Peyer's patch (tissue), 4 donors: ENCODE results near the gene REC8. TPM values are rescaled to one million over a fixed set of nuclear protein-coding genes. Genes with fewer than 3 reads are reported as not detected.
A peak's percentile ranks its signal among the peaks of the same experiment; 100 is the strongest.

Experiments used
- DNase-seq, 3 donors: peaks; one replicate each; pipeline ENCODE4 v3.0.0-alpha.2; 2017 to 2019
- H3K27ac ChIP-seq, 4 donors: fragments of 200-600 bp; sonication (generic); one replicate each; pipeline ENCODE4 v1.5.1; 2016 to 2019
- H3K27me3 ChIP-seq, 2 donors: fragments of 200-600 bp; sonication (generic); one replicate each; pipeline ENCODE4 v1.5.1; 2019
- H3K36me3 ChIP-seq, 3 donors: fragments of 200-600 bp; sonication (generic); one replicate each; pipeline ENCODE4 v1.5.1; 2016 to 2019
- H3K4me1 ChIP-seq, 4 donors: fragments of 200-600 bp; sonication (generic); one replicate each; pipeline ENCODE4 v1.5.1; 2016 to 2019
- H3K4me3 ChIP-seq, 4 donors: fragments of 200-600 bp; sonication (generic); 1 replicate in 3 of 4; 2 replicates in 1 of 4; pipeline ENCODE4 v1.5.1; 2016 to 2019; ENCODE audit warnings: mild to moderate bottlenecking in 1 of 4
- H3K9me3 ChIP-seq, 4 donors: fragments of 200-600 bp; sonication (generic); one replicate each; pipeline ENCODE4 v1.5.1; 2016 to 2019; ENCODE audit warnings: mild to moderate bottlenecking in 1 of 4
- POLR2A ChIP-seq, 2 donors: fragments of 450-650 bp; IDR thresholded peaks; one replicate each; pipeline ENCODE4 v1.5.1; 2017; ENCODE audit warnings: antibody characterized with exemption in 2 of 2, mild to moderate bottlenecking in 2 of 2, moderate library complexity in 2 of 2
- total RNA-seq, 4 donors: library from RNA; depleted of rRNA; stranded (reverse); fragments of >200 nt; gene quantifications; one replicate each; pipeline ENCODE4 v1.1.0, GENCODE V29; 2016
- TF ChIP-seq, protein P1 (sequence below), 6 experiments: fragments of 450-650 bp in 4 of 6; fragments of 200-600 bp in 2 of 6; sonication (generic) in 1 of 6; IDR thresholded peaks; one replicate each; pipeline ENCODE4 v1.5.1; 2017 to 2019; ENCODE audit warnings: antibody characterized with exemption in 6 of 6, mild to moderate bottlenecking in 3 of 6, moderate library complexity in 1 of 6

Gene REC8
- total RNA-seq, 4 donors from 2014 or later: 18.6 to 74.3 (median 37.8) TPM

DNA sequence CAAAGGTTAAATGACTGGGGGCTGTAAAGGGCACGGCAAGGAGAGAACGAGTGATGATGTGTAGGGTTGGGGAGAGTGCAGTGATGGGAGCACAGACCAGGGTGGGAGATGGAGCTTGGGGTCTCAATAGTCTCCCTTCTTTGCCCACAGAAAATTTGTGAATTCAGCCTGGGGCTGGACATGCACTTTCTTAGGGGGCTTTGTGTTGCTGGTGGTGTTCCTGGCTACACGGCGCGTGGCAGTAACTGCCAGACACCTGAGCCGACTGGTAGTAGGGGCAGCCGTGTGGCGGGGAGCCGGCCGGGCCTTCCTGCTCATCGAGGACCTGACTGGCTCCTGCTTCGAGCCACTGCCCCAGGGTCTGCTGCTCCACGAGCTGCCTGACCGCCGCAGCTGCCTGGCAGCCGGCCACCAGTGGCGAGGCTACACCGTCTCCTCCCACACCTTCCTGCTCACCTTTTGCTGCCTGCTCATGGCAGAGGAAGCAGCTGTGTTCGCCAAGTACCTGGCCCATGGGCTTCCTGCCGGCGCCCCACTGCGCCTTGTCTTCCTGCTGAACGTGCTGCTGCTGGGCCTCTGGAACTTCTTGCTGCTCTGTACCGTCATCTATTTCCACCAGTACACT lies 39.7 kb upstream of the REC8 start:
- Histone ChIP-seq H3K36me3 (no peaks in the 10 kb centered on the region), H3K4me1 (peaks cover 0 to 14% (median 10%) of the 10 kb centered on the region in 4 donors), H3K27ac (peak overlapping the region in 1 of 4 donors; percentile 64), H3K9me3 (no peaks in the 10 kb centered on the region), H3K27me3 (no peaks in the 10 kb centered on the region), H3K4me3 (no peak overlapping the region)
- peak in 2 of 3 donors; percentile 43 to 61 for DNase-seq
- TF ChIP-seq, protein P1, sequence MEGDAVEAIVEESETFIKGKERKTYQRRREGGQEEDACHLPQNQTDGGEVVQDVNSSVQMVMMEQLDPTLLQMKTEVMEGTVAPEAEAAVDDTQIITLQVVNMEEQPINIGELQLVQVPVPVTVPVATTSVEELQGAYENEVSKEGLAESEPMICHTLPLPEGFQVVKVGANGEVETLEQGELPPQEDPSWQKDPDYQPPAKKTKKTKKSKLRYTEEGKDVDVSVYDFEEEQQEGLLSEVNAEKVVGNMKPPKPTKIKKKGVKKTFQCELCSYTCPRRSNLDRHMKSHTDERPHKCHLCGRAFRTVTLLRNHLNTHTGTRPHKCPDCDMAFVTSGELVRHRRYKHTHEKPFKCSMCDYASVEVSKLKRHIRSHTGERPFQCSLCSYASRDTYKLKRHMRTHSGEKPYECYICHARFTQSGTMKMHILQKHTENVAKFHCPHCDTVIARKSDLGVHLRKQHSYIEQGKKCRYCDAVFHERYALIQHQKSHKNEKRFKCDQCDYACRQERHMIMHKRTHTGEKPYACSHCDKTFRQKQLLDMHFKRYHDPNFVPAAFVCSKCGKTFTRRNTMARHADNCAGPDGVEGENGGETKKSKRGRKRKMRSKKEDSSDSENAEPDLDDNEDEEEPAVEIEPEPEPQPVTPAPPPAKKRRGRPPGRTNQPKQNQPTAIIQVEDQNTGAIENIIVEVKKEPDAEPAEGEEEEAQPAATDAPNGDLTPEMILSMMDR (IDR thresholded peaks at IDR 0.05): no peak
- no peak for TF ChIP-seq POLR2A (IDR thresholded peaks at IDR 0.05)

DNA sequence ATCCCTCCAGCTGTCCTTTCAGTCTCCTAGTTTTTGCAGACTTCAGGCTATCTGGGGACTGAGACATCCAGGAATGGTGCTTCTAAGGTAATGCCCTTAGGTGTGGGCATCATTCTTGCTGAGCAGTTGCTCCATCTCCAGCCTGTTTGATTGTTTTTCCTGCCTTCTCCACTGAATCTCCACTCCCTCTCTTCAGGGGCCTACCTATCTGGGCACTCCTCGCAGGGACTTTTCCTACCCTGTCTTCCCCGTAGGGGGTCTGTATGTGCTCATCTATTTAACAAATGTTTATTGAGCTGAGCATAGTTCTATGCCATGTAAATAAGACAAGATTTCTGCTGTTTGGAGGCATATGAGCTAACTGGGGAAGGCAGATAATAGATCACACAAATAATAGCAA lies 38.9 kb upstream of the REC8 start:
- Histone ChIP-seq H3K36me3 (peaks cover 0 to 7% (median 0%) of the 10 kb centered on the region in 3 donors), H3K27ac (peak overlapping the region in 1 of 4 donors; percentile 64), H3K4me1 (peaks cover 0 to 22% (median 11%) of the 10 kb centered on the region in 4 donors), H3K4me3 (no peak overlapping the region), H3K27me3 (no peaks in the 10 kb centered on the region), H3K9me3 (no peaks in the 10 kb centered on the region)
- DNase-seq: no peak
- no peak for TF ChIP-seq POLR2A (IDR thresholded peaks at IDR 0.05)
- TF ChIP-seq, protein P1 (IDR thresholded peaks at IDR 0.05): no peak

DNA sequence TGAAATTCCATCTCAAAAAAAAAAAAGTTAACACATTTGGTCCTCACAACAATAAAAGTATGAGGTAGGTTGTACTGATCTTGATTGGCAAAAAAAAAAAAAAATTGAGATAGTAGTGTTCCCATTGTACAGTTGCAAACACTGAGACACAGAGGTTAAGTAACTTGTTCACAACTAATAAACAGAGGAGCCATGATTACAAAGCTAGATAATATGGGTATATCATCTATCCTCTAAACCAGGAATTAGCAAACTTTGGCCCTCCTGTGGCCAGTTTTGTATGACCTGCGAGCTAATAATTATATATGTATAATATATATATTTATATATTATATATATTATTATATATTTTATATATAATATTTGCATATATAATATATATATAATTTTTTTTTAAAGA lies 38.1 kb upstream of the REC8 start:
- peaks cover 0 to 29% (median 11%) of the 10 kb centered on the region in 4 donors for H3K4me1 ChIP-seq
- TF ChIP-seq, protein P1 (IDR thresholded peaks at IDR 0.05): no peak
- TF ChIP-seq POLR2A (IDR thresholded peaks at IDR 0.05): no peak
- H3K4me3 ChIP-seq: no peak overlapping the region
- H3K27ac ChIP-seq: no peak overlapping the region
- H3K36me3 ChIP-seq: peaks cover 0 to 15% (median 2%) of the 10 kb centered on the region in 3 donors
- no peaks in the 10 kb centered on the region for H3K9me3 ChIP-seq
- no peaks in the 10 kb centered on the region for H3K27me3 ChIP-seq
- no peak for DNase-seq

DNA sequence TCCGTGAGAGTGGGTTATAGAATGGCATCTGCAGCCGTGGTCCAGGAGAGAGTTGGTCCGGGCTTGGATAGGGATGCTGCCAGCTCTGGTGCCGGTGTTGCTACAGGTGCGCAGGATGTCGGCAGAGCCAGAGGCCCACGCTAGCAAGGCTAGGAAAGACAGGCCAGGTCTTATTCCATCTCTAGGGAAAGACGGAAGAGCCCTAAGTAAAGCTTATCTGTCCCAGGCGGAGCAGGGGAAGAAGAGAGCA lies 36.4 kb upstream of the REC8 start:
- Histone ChIP-seq H3K4me3 (peak overlapping the region; percentile 93 to 99 (median 96)), H3K27me3 (no peaks in the 10 kb centered on the region), H3K36me3 (peaks cover 0 to 22% (median 3%) of the 10 kb centered on the region in 3 donors), H3K9me3 (no peaks in the 10 kb centered on the region), H3K4me1 (peaks cover 0 to 44% (median 15%) of the 10 kb centered on the region in 4 donors), H3K27ac (peak overlapping the region; percentile 95 to 97 (median 96))
- TF ChIP-seq, protein P1 (IDR thresholded peaks at IDR 0.05): peak in 1 of 6 experiments; percentile 1
- TF ChIP-seq POLR2A (IDR thresholded peaks at IDR 0.05): no peak
- no peak for DNase-seq

DNA sequence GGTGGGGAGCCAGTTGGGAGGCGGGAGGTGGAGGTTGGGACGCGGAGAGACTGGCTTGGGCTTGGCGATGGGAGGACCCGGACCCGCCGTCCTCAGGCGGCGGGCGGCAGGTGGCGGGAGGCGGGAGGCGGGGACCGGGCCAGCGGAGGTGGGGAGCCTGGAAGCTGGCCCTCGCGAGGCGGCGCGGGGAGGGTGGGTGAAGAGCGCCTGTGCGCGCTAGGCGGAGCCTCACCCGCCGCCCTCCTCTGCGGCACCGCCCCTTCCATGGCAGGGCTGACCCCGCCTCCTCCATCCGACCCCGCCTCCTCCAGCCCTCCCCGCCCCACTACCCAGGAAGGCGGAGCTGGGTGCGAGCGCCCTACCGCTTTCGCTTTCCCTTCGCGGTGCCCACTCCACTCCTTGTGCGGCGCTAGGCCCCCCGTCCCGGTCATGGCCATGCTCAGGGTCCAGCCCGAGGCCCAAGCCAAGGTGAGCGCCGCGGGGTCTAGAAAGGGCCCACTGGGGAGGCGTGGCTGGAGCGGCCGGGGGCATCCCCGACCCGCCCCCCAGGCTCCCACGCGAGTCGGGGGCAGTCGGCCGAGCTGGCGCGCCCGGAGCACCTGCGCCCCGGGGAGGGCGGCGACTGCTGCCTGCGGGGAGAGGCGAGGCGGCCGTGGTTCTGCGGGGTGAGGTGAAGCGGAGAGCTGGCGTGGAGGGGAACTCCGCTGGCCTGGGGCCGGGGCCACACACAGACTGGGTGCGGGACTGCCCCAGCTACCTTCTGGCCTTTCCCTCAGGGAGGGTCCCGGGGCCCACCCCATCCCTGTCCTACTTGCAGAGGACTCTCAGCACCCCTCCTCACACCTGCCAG lies 35.8 kb upstream of the REC8 start, which contains the start of gene PSME1:
PSME1 (plus strand) TSS at position 361 of the 850 bp plus-strand sequence; CDS start at position 430, 69 bp downstream.
- Histone ChIP-seq H3K9me3 (no peaks in the 10 kb centered on the region), H3K27me3 (no peaks in the 10 kb centered on the region), H3K27ac (peak within 1 kb of the TSS; percentile 95 to 97 (median 96)), H3K36me3 (peaks cover 0 to 22% (median 3%) of the 10 kb centered on the region in 3 donors), H3K4me1 (peaks cover 0 to 44% (median 16%) of the 10 kb centered on the region in 4 donors), H3K4me3 (peak within 1 kb of the TSS; percentile 93 to 99 (median 96))
- TF ChIP-seq, protein P1 (IDR thresholded peaks at IDR 0.05): peak in 1 of 6 experiments; percentile 0
- peak; percentile 58 to 80 for TF ChIP-seq POLR2A (IDR thresholded peaks at IDR 0.05)
- peak; percentile 93 to 98 (median 98) for DNase-seq
